Stimulated activated naive CD8-positive, alpha-beta T cell treated with anti-CD3 and anti-CD28 coated beads, Interleukin-15, Interleukin-2, amounts not matched to agents 100 ng/mL and 50 ng/mL, for 24 hours (primary cell): Measurements from ENCODE around the gene GCDH.
A peak's percentile ranks its signal among the peaks of the same experiment; 100 is the strongest.
"Not testable (repeated sequence)": the region's sequence is repeated elsewhere in the genome, so short reads cannot be mapped to it uniquely, and the experiment has no call there.

Source experiments
- H3K27ac Mint-ChIP-seq: one replicate; pipeline ENCODE4 v1.8.0; 2021; ENCODE audit warnings: mild to moderate bottlenecking, mixed read lengths
- H3K27me3 Mint-ChIP-seq: one replicate; pipeline ENCODE4 v1.8.0; 2021; ENCODE audit warnings: mixed read lengths
- H3K36me3 Mint-ChIP-seq: one replicate; pipeline ENCODE4 v1.8.0; 2021; ENCODE audit warnings: low read depth, mixed read lengths
- H3K4me1 Mint-ChIP-seq: one replicate; pipeline ENCODE4 v1.8.0; 2021; ENCODE audit warnings: low read depth, mixed read lengths
- H3K4me3 Mint-ChIP-seq: one replicate; pipeline ENCODE4 v1.8.0; 2021; ENCODE audit warnings: mild to moderate bottlenecking, mixed read lengths
- H3K9me3 Mint-ChIP-seq: one replicate; pipeline ENCODE4 v1.8.0; 2021; ENCODE audit warnings: mixed read lengths

The GCDH gene

GRCh38 chr19:12890787-12891552 lies at the start of gene GCDH:
Gene GCDH, plus strand, starts transcription at chr19:12891160. Its CDS starts 145 bp downstream, at chr19:12891305.
- Mint-ChIP-seq H3K9me3 (no peaks in the 10 kb centered on the region), H3K4me1 (peaks cover 25% of the 10 kb centered on the region), H3K4me3 (peak within 1 kb of the TSS; percentile 99), H3K27ac (peak within 1 kb of the TSS; percentile 95), H3K36me3 (peaks cover 21% of the 10 kb centered on the region), H3K27me3 (no peaks in the 10 kb centered on the region)

- Mint-ChIP-seq H3K4me1 (peaks cover 32% of the 10 kb centered on the region), H3K27ac (no peak overlapping the region), H3K9me3 (no peaks in the 10 kb centered on the region), H3K4me3 (no peak overlapping the region), H3K27me3 (peaks cover 59% of the 10 kb centered on the region), H3K36me3 (no peaks in the 10 kb centered on the region)
These were observed 48.4 kb upstream of the GCDH start for GRCh38 chr19:12842511-12842910.

- Mint-ChIP-seq H3K9me3 (no peaks in the 10 kb centered on the region), H3K4me3 (no peak overlapping the region), H3K27me3 (peaks cover 53% of the 10 kb centered on the region), H3K27ac (no peak overlapping the region), H3K36me3 (no peaks in the 10 kb centered on the region), H3K4me1 (peaks cover 29% of the 10 kb centered on the region)
These were observed 47.6 kb upstream of the GCDH start for GRCh38 chr19:12843328-12843727.

- no peaks in the 10 kb centered on the region for H3K36me3 Mint-ChIP-seq
- no peak overlapping the region for H3K4me3 Mint-ChIP-seq
- H3K4me1 Mint-ChIP-seq = peaks cover 26% of the 10 kb centered on the region
- no peak overlapping the region for H3K27ac Mint-ChIP-seq
- H3K27me3 Mint-ChIP-seq = peaks cover 55% of the 10 kb centered on the region
- H3K9me3 Mint-ChIP-seq = no peaks in the 10 kb centered on the region
These were observed 46.8 kb upstream of the GCDH start for GRCh38 chr19:12843999-12844732.

DNA sequence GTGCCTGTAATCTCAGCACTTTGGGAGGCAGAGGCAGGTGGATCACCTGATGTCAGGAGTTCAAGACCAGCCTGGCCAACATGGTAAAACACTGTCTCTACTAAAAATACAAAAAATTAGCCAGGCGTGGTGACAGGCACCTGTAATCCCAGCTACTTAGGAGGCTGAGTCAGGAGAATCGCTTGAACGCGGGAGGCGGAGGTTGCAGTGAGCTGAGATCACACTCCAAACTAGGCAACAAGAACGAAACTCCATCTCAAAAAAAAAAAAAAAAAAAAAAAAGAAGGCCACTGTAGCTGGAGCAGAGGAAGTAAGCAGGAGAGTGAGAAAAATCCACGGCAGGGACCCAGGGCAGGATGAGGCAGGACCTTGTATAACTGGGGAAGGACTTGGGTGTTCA lies 44.3 kb upstream of the GCDH start:
- H3K4me3 Mint-ChIP-seq, H3K36me3 Mint-ChIP-seq, H3K9me3 Mint-ChIP-seq, H3K27ac Mint-ChIP-seq, H3K4me1 Mint-ChIP-seq: not testable (repeated sequence)
- peaks cover 32% of the 10 kb centered on the region for H3K27me3 Mint-ChIP-seq

DNA sequence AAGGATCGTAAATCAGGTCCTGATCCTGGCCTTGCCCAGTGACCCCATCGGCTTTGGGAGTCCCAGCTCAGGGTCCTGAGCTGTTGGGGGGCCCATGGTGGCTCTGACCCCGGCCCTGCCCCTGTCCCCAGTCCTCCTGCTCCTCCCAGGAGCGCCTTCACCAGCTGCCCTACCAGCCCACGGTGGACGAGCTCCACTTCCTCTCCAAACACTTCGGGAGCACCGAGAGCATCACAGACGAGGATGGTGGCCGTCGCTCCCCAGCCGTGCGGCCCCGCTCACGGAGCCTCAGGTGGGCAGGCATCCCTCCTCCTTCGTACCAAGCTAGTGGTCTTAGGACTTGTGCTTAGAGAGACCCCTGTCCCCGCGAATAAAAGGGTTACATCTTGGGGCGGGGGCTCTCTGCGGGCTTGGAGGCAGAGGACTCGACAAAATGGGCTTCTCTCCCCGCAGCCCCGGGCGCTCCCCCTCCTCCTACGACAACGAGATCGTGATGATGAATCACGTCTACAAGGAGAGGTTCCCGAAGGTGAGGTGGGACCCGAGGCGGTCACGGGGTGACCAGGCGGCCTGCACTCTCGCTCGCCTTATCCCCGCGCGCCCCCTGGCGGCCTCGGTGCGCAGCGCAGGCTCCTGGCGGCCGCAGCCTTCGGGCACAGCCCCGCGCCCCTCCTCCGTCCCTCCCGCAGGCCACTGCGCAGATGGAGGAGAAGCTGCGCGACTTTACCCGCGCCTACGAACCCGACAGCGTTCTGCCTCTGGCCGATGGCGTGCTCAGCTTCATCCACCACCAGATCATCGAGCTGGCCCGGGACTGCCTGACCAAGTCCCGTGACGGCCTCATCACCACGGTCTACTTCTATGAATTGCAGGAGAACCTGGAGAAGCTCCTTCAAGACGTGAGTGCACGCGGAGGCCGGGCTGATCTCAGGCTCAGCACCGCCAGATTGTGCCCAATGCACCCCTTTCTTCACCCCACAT lies 43.5 kb upstream of the GCDH start:
- Mint-ChIP-seq H3K9me3 (no peaks in the 10 kb centered on the region), H3K4me3 (peak overlapping the region; percentile 43), H3K27me3 (peaks cover 26% of the 10 kb centered on the region), H3K4me1 (peaks cover 6% of the 10 kb centered on the region), H3K27ac (no peak overlapping the region), H3K36me3 (no peaks in the 10 kb centered on the region)

DNA sequence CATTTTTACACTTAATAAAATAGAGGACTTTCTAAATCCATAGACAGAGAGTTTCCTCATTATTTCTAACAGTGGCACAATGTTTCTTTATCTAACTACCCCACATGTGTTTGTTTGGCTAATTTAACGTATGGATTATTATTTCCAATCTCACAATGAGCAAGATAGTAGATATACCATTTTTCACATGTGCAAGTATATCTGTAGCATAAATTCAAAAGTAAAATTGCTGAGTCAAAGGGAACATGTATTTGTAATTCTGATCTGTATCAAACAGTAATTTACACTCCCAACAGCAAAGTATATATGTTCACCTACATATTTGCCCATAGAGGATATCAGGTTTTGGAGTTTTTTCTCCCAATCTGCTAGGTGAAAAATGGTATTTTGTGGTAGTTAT lies 34.3 kb upstream of the GCDH start:
- Mint-ChIP-seq H3K9me3 (no peaks in the 10 kb centered on the region), H3K4me1 (no peaks in the 10 kb centered on the region), H3K36me3 (no peaks in the 10 kb centered on the region), H3K4me3 (no peak overlapping the region), H3K27ac (no peak overlapping the region), H3K27me3 (no peaks in the 10 kb centered on the region)

DNA sequence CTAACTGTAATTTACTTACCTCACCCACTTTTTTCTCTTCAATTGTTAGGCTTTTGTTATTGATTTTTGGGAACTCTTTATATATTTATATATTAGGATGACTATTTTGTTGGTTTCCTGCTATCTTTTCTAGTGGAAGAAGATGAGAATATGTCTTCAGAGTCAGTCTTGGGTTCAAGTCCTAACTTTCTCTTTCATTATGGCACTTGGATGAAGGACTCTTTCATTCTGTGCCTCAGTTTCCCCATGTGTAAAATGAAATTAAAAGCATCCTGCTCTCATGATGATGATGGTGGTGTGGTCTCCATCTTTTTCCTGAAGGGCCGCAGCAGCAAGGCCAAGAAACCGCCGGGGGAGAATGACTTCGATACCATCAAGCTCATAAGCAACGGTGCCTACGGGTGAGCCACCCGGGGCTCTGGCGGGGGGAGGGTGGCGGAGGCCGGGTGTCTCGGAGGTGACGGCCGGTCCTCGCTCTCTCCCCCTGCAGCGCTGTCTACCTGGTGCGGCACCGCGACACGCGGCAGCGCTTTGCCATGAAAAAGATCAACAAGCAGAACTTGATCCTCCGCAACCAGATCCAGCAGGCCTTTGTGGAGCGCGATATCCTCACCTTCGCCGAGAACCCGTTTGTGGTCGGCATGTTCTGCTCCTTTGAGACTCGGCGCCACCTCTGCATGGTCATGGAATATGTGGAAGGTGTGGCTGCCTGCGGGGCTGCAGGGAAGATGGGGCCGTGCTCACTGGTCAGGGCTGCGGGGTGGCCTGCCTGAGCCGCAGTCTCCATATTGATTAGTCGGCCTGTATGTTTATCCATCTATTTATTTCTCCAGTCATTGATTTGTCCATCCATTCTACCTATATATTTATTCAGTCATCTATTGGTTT lies 32.7 kb upstream of the GCDH start:
- Mint-ChIP-seq H3K27ac (no peak overlapping the region), H3K4me3 (no peak overlapping the region), H3K27me3 (no peaks in the 10 kb centered on the region), H3K4me1 (no peaks in the 10 kb centered on the region), H3K9me3 (no peaks in the 10 kb centered on the region), H3K36me3 (no peaks in the 10 kb centered on the region)

DNA sequence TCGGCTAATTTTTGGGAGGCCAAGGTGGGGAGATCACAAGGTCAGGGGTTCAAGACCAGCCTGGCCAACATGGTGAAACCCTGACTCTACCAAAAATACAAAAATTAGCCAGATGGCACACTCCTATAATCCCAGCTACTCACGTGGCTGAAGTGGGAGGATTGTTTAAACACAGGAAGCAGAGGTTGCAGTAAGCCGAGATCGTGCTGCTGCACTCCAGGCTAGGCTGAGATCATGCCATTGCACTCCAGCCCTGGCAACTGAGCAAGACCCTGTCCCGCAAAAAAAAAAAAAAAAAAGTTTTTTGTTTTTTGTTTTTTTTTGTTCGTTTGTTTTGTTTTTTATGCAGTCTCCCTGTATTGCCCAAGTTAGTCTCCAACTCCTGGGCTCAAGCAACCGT lies 31.4 kb upstream of the GCDH start:
- Mint-ChIP-seq H3K4me1 (no peaks in the 10 kb centered on the region), H3K27ac (no peak overlapping the region), H3K9me3 (no peaks in the 10 kb centered on the region), H3K4me3 (no peak overlapping the region), H3K36me3 (no peaks in the 10 kb centered on the region), H3K27me3 (no peaks in the 10 kb centered on the region)

GRCh38 chr19:12864143-12864542 lies 26.8 kb upstream of the GCDH start:
- Mint-ChIP-seq H3K27ac (no peak overlapping the region), H3K36me3 (no peaks in the 10 kb centered on the region), H3K27me3 (peaks cover 3% of the 10 kb centered on the region), H3K4me1 (peaks cover 11% of the 10 kb centered on the region), H3K4me3 (no peak overlapping the region), H3K9me3 (no peaks in the 10 kb centered on the region)

DNA sequence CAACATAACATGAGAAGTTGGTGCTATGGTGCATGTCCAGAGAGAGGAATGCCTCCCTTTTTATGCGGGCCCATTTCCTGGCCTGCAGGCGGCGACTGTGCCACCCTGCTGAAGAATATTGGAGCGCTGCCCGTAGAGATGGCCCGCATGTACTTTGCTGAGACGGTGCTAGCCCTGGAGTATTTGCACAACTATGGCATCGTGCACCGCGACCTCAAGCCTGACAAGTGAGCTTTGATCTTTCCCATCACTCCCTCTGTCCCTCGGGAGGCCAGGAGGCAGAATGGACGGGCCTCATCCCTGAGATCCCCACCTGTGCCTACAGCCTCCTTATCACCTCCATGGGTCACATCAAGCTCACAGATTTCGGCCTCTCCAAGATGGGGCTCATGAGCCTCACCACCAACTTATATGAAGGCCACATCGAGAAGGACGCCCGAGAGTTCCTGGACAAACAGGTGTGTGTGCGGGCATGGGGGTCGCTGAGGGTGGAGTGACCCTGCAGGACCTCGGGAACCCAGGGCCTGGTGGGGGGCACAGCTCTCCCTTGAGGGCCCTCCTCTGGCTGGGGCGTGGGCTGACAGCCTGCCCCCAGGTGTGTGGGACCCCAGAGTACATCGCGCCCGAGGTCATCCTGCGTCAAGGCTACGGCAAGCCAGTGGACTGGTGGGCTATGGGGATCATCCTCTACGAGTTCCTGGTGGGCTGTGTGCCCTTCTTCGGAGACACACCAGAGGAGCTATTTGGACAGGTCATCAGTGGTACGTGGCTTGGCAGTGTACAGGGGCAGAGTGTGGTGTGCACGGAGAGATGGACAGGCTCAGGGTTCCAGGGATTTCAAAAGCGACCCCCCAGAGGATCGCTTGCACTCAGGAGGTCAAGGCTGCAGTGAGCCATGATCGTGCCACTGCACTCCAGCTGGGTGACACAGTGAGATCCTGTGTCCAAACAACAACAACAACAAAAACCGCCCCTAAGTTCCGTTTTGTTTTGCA lies 25.9 kb upstream of the GCDH start:
- Mint-ChIP-seq H3K36me3 (no peaks in the 10 kb centered on the region), H3K27ac (no peak overlapping the region), H3K4me1 (peaks cover 11% of the 10 kb centered on the region), H3K4me3 (no peak overlapping the region), H3K9me3 (no peaks in the 10 kb centered on the region), H3K27me3 (peaks cover 3% of the 10 kb centered on the region)

DNA sequence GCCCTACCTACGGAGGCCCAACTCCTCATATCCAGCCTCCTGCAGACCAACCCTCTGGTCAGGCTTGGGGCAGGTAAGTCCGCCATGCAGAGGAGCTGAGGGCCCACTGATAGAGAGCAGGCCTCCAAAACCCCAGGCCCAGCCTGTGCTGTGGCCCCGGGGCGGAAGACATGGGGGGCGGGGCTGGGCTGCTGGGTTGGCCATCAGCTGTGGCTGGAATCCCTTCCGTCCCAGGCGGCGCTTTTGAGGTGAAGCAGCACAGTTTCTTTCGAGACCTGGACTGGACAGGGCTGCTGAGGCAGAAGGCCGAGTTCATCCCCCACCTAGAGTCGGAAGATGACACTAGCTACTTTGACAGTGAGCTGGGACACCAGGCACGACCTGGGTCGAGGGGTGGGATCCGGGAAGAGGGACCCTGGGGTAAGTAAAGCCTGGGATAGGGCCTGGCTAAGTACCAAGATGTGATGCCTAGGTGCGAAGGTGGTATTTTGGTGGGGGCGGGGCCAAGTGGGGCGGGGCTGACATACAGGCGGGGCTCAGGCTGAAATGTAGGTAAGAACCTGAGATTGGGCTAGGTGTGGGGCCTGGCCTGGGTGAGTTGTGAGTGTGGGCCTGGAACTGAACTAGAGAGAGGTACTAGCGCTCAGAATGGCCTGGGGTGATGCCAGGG lies 25.1 kb upstream of the GCDH start:
- Mint-ChIP-seq H3K4me1 (peaks cover 11% of the 10 kb centered on the region), H3K27ac (no peak overlapping the region), H3K9me3 (no peaks in the 10 kb centered on the region), H3K27me3 (peaks cover 3% of the 10 kb centered on the region), H3K4me3 (no peak overlapping the region), H3K36me3 (no peaks in the 10 kb centered on the region)
